H1 (cell line): ENCODE results near the gene LEMD2. TPM values are rescaled to one million over a fixed set of nuclear protein-coding genes. Genes with fewer than 3 reads are reported as not detected.

Experiments
- CTCF ChIA-PET: fragments of 300-600 bp; sonication (Branson Sonifier 250); formaldehyde crosslinking; loops from one replicate; lab custom pipeline; 2021; ENCODE audit not compliant: partially characterized antibody; lab: Charles Lee
- POLR2A ChIA-PET: fragments of 300-600 bp; sonication (Branson Sonifier 250); formaldehyde crosslinking; loops from one replicate; lab custom pipeline; 2021; ENCODE audit warnings: inconsistent platforms; ENCODE audit not compliant: partially characterized antibody; lab: Charles Lee
- DNase-seq, 2 experiments: peaks; one replicate each; pipeline versions ENCODE4 v3.0.0 to v3.0.0-alpha.2; 2010 to 2022; ENCODE audit warnings: low spot score in 2 of 2, low read depth in 1 of 2, mixed read lengths in 1 of 2
- FAIRE-seq: peaks from 2 replicates; lab custom pipeline; 2011; peaks lifted over from hg19 to GRCh38; lab: Jason Lieb, UNC
- H2AFZ ChIP-seq: 2 replicates; pipeline ENCODE4 v1.8.1; 2012; ENCODE audit warnings: low read length, inconsistent platforms
- H2AK5ac ChIP-seq: 2 replicates; pipeline ENCODE4 v1.6.1; 2013; ENCODE audit warnings: low read depth, low read length
- H2BK120ac ChIP-seq: replicated peaks from 2 replicates; pipeline ENCODE3; 2013; ENCODE audit warnings: low read depth, low read length, inconsistent platforms
- H2BK12ac ChIP-seq: 2 replicates; pipeline ENCODE4 v1.6.1; 2013; ENCODE audit warnings: low read depth, low read length
- H2BK15ac ChIP-seq: 2 replicates; pipeline ENCODE4 v1.6.1; 2013; ENCODE audit warnings: low read length
- H2BK20ac ChIP-seq: 2 replicates; pipeline ENCODE4 v1.6.1; 2013; ENCODE audit warnings: low read length
- H2BK5ac ChIP-seq: 2 replicates; pipeline ENCODE4 v1.6.1; 2013; ENCODE audit warnings: low read depth, low read length
- H3K14ac ChIP-seq: 2 replicates; pipeline ENCODE4 v1.6.1; 2013; ENCODE audit warnings: inconsistent platforms; ENCODE audit not compliant: insufficient read length
- H3K18ac ChIP-seq: 2 replicates; pipeline ENCODE4 v1.6.1; 2013; ENCODE audit warnings: low read length; ENCODE audit errors: extremely low read depth
- H3K23ac ChIP-seq: 2 replicates; pipeline ENCODE4 v1.6.1; 2013; ENCODE audit warnings: inconsistent platforms; ENCODE audit not compliant: insufficient read length
- H3K23me2 ChIP-seq: 2 replicates; pipeline ENCODE4 v1.6.1; 2013; ENCODE audit warnings: low read depth, low read length
- H3K27ac ChIP-seq: 2 replicates; pipeline ENCODE4 v1.6.1; 2011; ENCODE audit warnings: low read depth, low read length, inconsistent platforms
- H3K27me3 ChIP-seq, 4 experiments: replicated peaks in 1 of 4; 1 replicate in 1 of 4; 2 replicates in 3 of 4; pipeline versions ENCODE4 v1.6.1 to v1.8.1; 2011 to 2013; ENCODE audit warnings: low read length in 3 of 4, mild to moderate bottlenecking in 3 of 4, inconsistent platforms in 2 of 4, mixed read lengths in 2 of 4, moderate library complexity in 1 of 4; ENCODE audit not compliant: control insufficient read depth in 3 of 4, insufficient read depth in 3 of 4; ENCODE audit errors: extremely low read depth in 1 of 4
- H3K36me3 ChIP-seq, 4 experiments: 2 replicates each; pipeline versions ENCODE4 v1.6.1 to v1.8.1; 2011 to 2013; ENCODE audit warnings: mild to moderate bottlenecking in 4 of 4, low read length in 3 of 4, moderate library complexity in 2 of 4, control low read depth in 1 of 4, inconsistent platforms in 1 of 4; ENCODE audit not compliant: insufficient read depth in 4 of 4, control insufficient read depth in 2 of 4
- H3K4ac ChIP-seq: replicated peaks from 2 replicates; pipeline ENCODE3; 2013; ENCODE audit warnings: low read length, low read depth, mixed read lengths, inconsistent platforms; ENCODE audit not compliant: insufficient read length
- H3K4me1 ChIP-seq, 4 experiments: replicated peaks in 1 of 4; 1 replicate in 1 of 4; 2 replicates in 3 of 4; pipeline versions ENCODE4 v1.6.1 to v1.8.1; 2011 to 2013; ENCODE audit warnings: low read length in 3 of 4, inconsistent platforms in 2 of 4, mixed read lengths in 1 of 4; ENCODE audit not compliant: insufficient read depth in 4 of 4, control insufficient read depth in 3 of 4
- H3K4me2 ChIP-seq, 2 experiments: 2 replicates each; pipeline versions ENCODE4 v1.6.1 to v1.8.1; 2011 to 2013; ENCODE audit warnings: low read depth in 2 of 2, low read length in 2 of 2, control low read depth in 1 of 2, inconsistent platforms in 1 of 2, mild to moderate bottlenecking in 1 of 2; ENCODE audit not compliant: insufficient read depth in 1 of 2
- H3K4me3 ChIP-seq, 4 experiments: fragments of 200-600, 300-600 bp in 1 of 4; sonication (generic), shearing (Covaris generic), sonication (Bioruptor Twin) in 1 of 4; 2 replicates each; pipeline versions ENCODE4 v1.5.1 to v1.8.1; 2011 to 2016; ENCODE audit warnings: low read length in 4 of 4, low read depth in 3 of 4, control low read depth in 2 of 4, inconsistent platforms in 2 of 4, mild to moderate bottlenecking in 2 of 4, mixed read lengths in 1 of 4, moderate library complexity in 1 of 4; ENCODE audit not compliant: insufficient read depth in 2 of 4; ENCODE audit errors: extremely low read depth in 1 of 4
- H3K56ac ChIP-seq: replicated peaks from 2 replicates; pipeline ENCODE3; 2013; ENCODE audit warnings: low read depth, mild to moderate bottlenecking, mixed read lengths, low read length, inconsistent platforms; ENCODE audit not compliant: insufficient read length
- H3K79me1 ChIP-seq: 2 replicates; pipeline ENCODE4 v1.6.1; 2013; ENCODE audit warnings: low read depth, low read length, control low read depth
- H3K79me2 ChIP-seq, 2 experiments: 2 replicates each; pipeline versions ENCODE4 v1.6.1 to v1.8.1; 2012 to 2013; ENCODE audit warnings: low read length in 2 of 2, mild to moderate bottlenecking in 2 of 2, inconsistent platforms in 1 of 2; ENCODE audit not compliant: insufficient read depth in 2 of 2, control insufficient read depth in 1 of 2
- H3K9ac ChIP-seq, 4 experiments: replicated peaks in 1 of 4; 1 replicate in 1 of 4; 2 replicates in 3 of 4; pipeline versions ENCODE4 v1.6.1 to v1.8.1; 2011 to 2013; ENCODE audit warnings: low read depth in 3 of 4, low read length in 3 of 4, control low read depth in 2 of 4, mild to moderate bottlenecking in 2 of 4, moderate library complexity in 2 of 4, inconsistent platforms in 1 of 4; ENCODE audit errors: extremely low read depth in 1 of 4
- H3K9me3 ChIP-seq, 2 experiments: 2 replicates each; pipeline versions ENCODE4 v1.6.1 to v1.8.1; 2012 to 2013; ENCODE audit warnings: mild to moderate bottlenecking in 2 of 2, moderate library complexity in 2 of 2, control low read depth in 1 of 2, inconsistent platforms in 1 of 2, low read depth in 1 of 2, low read length in 1 of 2, mixed read lengths in 1 of 2; ENCODE audit not compliant: insufficient read depth in 2 of 2
- H4K20me1 ChIP-seq, 2 experiments: replicated peaks in 1 of 2; 2 replicates each; pipeline versions ENCODE3 to v1.8.1; 2011 to 2013; ENCODE audit warnings: inconsistent platforms in 2 of 2, low read length in 2 of 2, mild to moderate bottlenecking in 1 of 2; ENCODE audit not compliant: insufficient read depth in 2 of 2, control insufficient read depth in 1 of 2
- H4K5ac ChIP-seq: 2 replicates; pipeline ENCODE4 v1.6.1; 2013; ENCODE audit warnings: low read length, low read depth, mixed read lengths, inconsistent platforms; ENCODE audit not compliant: insufficient read length
- H4K8ac ChIP-seq: 2 replicates; pipeline ENCODE4 v1.8.0; 2013; ENCODE audit warnings: mild to moderate bottlenecking, moderate library complexity, low read length, inconsistent platforms; ENCODE audit not compliant: insufficient read depth; ENCODE audit errors: extremely low read depth
- H4K91ac ChIP-seq: replicated peaks from 2 replicates; pipeline ENCODE3; 2013; ENCODE audit warnings: low read length, mixed read lengths, inconsistent platforms; ENCODE audit not compliant: insufficient read length
- EZH2 ChIP-seq: fragments of 200-600 bp; sonication (generic); IDR thresholded peaks from 2 replicates; pipeline ENCODE4 v1.7.1; 2012; ENCODE audit warnings: low read depth, mild to moderate bottlenecking, moderate library complexity, low read length, inconsistent platforms; ENCODE audit not compliant: severe bottlenecking
- SIN3A ChIP-seq, 2 experiments: IDR thresholded peaks in 1 of 2; conservative IDR thresholded peaks in 1 of 2; 2 replicates each; pipeline ENCODE4 v1.6.1; 2011 to 2012; ENCODE audit warnings: low read length in 2 of 2, improper control_type of control experiment in 1 of 2, low read depth in 1 of 2, mild to moderate bottlenecking in 1 of 2
- WGBS, 2 experiments: shearing (Covaris generic) in 1 of 2; methylation state at CpG; one replicate each; pipeline versions ENCODE4 v1.1.6 to v1.1.7; 2013 to 2015; ENCODE audit warnings: low lambda C conversion rate in 2 of 2, mixed read lengths in 2 of 2, inconsistent platforms in 1 of 2, low coverage in 1 of 2, missing lambda C conversion rate in 1 of 2; ENCODE audit not compliant: insufficient replicate concordance in 2 of 2, insufficient coverage in 1 of 2, insufficient read length in 1 of 2; ENCODE audit errors: extremely low coverage in 1 of 2, missing lambda C conversion rate in 1 of 2; 5-methylcytosine and 5-hydroxymethylcytosine counted together
- polyA plus RNA-seq, 7 experiments: library from polyadenylated mRNA; depleted of rRNA in 3 of 7; stranded (reverse) in 5 of 7; unstranded in 2 of 7; fragments of >200 nt in 5 of 7; fragments of 200-250 nt in 2 of 7; gene quantifications; 1 replicate in 5 of 7; 2 replicates in 1 of 7; 4 replicates in 1 of 7; pipeline versions ENCODE4 v1.2.1 to v1.2.3, GENCODE V29; 2011 to 2013; ENCODE audit warnings: missing spikeins in 2 of 7, mixed read lengths in 2 of 7
- total RNA-seq: library from RNA; stranded (reverse); fragmentation: NEBNext Ultra II Directional; extraction: Animal tissue kit (Norgen Biotek cat#: 25700); gene quantifications from 2 replicates; pipeline ENCODE4 v1.2.1, GENCODE V29; 2021

LEMD2 gene
- total and polyA plus RNA-seq, 2 of the 8 experiments (the other 6 are each of a cell fraction or from before 2014, with no cell fraction given): 32.7 to 57.3 TPM

DNA sequence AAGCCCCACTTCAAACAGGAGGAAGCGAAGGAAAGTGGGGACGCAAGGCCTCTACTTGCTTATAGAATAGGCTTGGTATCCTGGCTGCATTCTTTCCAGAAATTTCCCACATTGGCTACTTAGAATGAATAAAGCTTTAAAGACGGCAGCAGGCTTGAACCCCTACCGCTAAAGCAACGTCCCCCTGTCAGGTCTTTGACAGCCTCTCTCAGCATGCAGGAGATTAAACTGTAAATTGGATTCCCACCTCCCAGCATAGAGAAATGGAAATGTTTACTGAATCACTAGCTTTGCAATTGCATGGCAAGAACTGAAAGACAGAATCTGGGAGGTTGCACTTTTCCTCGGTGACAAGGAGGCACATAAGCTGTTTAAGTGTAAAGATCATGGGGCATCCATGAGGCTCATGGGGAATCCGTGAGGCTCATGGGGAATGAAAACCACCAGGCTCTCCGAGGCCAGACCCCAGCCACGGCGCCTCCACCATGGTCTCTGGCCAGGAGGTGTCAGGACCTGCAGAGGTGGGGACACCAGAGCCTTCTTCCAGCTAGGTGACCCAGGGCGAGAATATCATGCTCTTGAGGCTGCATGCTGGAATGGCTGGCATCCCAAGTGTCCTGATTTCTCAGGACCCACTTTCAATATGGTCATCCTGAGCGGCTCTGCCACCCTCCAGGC lies 10.3 kb downstream of the LEMD2 start:
- Histone ChIP-seq H2BK120ac (no peak overlapping the region), H3K27me3 (no peaks in the 10 kb centered on the region), H4K5ac (no peak overlapping the region), H2AFZ (no peak overlapping the region), H3K79me1 (no peaks in the 10 kb centered on the region; the same call in 1 of the 2 replicates), H3K23me2 (no peaks in the 10 kb centered on the region), H2BK20ac (0 out of 2 replicates have a peak overlapping the region, but pooled peaks have one; percentile 73), H2BK15ac (no peak overlapping the region), H3K56ac (no peak overlapping the region), H2BK12ac (peak overlapping the region; percentile 29; the same call in 1 of the 2 replicates)
- FAIRE-seq: no peak
- POLR2A ChIA-PET: interaction anchor here (0.7 to 7.6 kb wide), 5 partner anchors 9 to 198 kb away, joined by 3 to 101 read pairs (median 4); partner anchors contain the start of genes LEMD2 and UQCC2
- TF ChIP-seq EZH2 (no peak), SIN3A (conservative IDR thresholded peaks at IDR 0.05 in 1 of 2, IDR thresholded peaks at IDR 0.05 in 1 of 2; ENCODE audit: low read depth in 1 of 2, low read length in 2 of 2) (0 out of 4 replicates have a peak, but pooled peaks of 1 of the 2 experiments have one; percentile 32)
- TF ChIP-seq, all 59 proteins: peak for 1
- no peak overlapping the region for H3K14ac ChIP-seq
- H4K91ac ChIP-seq: no peak overlapping the region
- no peak overlapping the region; the same call in 1 of the 2 replicates for H3K18ac ChIP-seq
- WGBS, 2 experiments: 84% methylated on average over 12 of the region's 12 CpGs; no CpG with 5 or more reads in 1 of the 2 experiments
- no peak overlapping the region for H3K4me2 ChIP-seq
- CTCF ChIA-PET: interaction anchor here (0.6 to 14.3 kb wide), 31 partner anchors 9 to 269 kb away, joined by 3 to 156 read pairs (median 4); partner anchors contain the start of gene UQCC2
- H3K9me3 ChIP-seq: no peaks in the 10 kb centered on the region
- H3K23ac ChIP-seq: no peak overlapping the region
- DNase-seq: no peak
- H2AK5ac ChIP-seq: no peak overlapping the region
- no peaks in the 10 kb centered on the region for H3K79me2 ChIP-seq
- H3K4ac ChIP-seq: no peak overlapping the region
- H3K36me3 ChIP-seq: peaks cover 38 to 92% (median 59%) of the 10 kb centered on the region in 4 experiments
- no peak overlapping the region; the same call in 1 of the 2 replicates for H2BK5ac ChIP-seq
- peaks cover 0 to 2% of the 10 kb centered on the region in 2 experiments for H4K20me1 ChIP-seq
- no peak overlapping the region for H4K8ac ChIP-seq
- H3K27ac ChIP-seq: no peak overlapping the region
- H3K9ac ChIP-seq: no peak overlapping the region
- H3K4me1 ChIP-seq: peaks cover 21 to 43% (median 36%) of the 10 kb centered on the region in 4 experiments
- H3K4me3 ChIP-seq: no peak overlapping the region
